Testis (tissue), 2 donors: ENCODE results near the gene CCNYL1.

Source experiments
- POLR2A ChIP-seq: fragments of 450-650 bp; IDR thresholded peaks from one replicate; pipeline ENCODE4 v1.6.1; 2017; ENCODE audit warnings: antibody characterized with exemption, mild to moderate bottlenecking, moderate library complexity
- TF ChIP-seq, protein P1 (sequence below), 3 experiments: fragments of 450-650 bp in 2 of 3; fragments of 200-600 bp in 1 of 3; sonication (generic) in 1 of 3; IDR thresholded peaks; one replicate each; pipeline ENCODE4 v1.5.1; 2016 to 2019; ENCODE audit warnings: antibody characterized with exemption in 3 of 3, mild to moderate bottlenecking in 2 of 3, moderate library complexity in 1 of 3

DNA sequence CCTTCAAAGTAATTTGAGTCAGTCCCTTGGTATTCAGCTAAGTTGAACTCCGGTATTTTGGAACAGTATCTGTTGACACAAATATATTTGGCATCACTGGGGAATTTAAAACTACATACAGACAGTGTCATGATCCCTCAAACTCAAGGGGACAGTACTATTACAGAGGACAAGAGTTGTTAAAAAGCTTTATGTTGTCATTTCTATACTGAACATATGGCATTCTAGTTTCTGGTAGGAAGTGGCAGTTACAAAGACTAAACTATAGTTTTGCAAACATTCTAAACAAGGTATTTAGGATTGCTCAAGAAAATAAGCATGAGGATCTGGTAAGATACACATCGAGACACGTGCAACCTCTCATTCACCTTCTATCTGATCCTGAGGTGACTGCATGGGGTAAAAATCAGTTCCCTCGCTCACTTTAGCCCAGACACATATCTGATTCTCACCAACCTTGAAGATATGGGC lies 16.6 kb upstream of the CCNYL1 start:
- TF ChIP-seq, protein P1, sequence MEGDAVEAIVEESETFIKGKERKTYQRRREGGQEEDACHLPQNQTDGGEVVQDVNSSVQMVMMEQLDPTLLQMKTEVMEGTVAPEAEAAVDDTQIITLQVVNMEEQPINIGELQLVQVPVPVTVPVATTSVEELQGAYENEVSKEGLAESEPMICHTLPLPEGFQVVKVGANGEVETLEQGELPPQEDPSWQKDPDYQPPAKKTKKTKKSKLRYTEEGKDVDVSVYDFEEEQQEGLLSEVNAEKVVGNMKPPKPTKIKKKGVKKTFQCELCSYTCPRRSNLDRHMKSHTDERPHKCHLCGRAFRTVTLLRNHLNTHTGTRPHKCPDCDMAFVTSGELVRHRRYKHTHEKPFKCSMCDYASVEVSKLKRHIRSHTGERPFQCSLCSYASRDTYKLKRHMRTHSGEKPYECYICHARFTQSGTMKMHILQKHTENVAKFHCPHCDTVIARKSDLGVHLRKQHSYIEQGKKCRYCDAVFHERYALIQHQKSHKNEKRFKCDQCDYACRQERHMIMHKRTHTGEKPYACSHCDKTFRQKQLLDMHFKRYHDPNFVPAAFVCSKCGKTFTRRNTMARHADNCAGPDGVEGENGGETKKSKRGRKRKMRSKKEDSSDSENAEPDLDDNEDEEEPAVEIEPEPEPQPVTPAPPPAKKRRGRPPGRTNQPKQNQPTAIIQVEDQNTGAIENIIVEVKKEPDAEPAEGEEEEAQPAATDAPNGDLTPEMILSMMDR (IDR thresholded peaks at IDR 0.05) = no peak
- no peak for TF ChIP-seq POLR2A
